8988T (cell line): ENCODE data around the gene STX12.
"Not testable (repeated sequence)": the region's sequence is repeated elsewhere in the genome, so short reads cannot be mapped to it uniquely, and the experiment has no call there.

Experiments used
- DNase-seq: peaks from one replicate; pipeline ENCODE4 v3.0.0; 2011

The STX12 gene

DNA sequence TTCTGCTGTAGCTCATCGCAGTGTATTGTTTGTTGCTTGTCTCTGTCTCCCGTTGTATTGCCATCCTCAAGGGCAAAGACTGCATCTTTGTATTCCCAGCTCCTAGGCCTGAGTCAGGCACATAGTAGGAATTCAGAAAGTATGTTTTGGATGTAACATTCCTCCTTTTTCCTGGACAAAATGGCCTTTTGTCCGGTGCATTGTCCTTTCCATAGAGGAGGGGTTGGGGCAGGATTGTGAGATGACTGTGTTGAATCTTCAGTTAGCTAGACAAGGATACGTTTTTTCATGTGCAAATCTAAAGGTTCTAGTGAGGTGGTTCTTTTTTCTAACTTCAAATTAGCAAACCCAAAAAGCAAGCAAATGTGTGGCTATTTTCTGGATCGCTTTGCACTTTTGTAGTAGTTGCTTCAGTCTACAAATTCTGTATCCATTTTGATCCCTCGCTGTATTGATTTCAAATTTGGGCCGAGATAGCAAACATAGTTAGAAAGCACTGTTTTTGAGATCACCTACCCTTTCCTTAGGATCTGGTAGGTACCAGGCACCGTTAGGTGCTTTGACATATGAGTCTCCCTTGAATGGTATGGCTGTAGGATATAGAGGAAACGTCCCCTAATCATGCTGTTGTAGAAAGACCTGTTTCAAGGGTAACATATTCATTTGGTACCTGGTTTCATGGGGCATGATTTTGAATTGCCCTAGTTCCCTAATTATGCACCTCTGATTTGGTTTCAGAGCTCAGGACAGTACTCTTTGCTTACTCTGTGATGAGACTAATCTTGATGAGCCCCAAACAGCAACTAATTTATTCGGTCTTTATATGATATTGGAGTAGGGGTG, 58.8 kb downstream of the STX12 start:
- DNase-seq = no peak

- no peak for DNase-seq
Measured at GRCh38 chr1:27832762-27833161, 59.7 kb downstream of the STX12 start.

DNA sequence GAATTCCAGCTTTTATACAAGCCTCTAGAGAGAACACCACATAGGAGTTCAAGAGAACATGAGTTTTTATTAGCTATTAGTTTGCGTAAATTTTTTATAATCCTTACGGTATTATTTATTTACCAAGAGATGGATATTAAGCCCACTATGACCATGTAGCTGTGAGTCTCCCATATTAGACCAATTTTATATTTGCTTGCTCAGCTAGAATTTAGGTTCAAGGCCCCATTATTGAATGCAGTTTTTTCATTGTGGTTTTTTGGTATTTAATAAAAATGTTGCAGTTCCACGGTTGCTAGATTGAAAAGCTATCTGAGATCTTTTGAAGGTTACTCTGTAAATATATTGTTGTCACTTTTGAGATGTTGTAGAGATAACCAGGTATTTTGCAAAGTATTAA, 60.5 kb downstream of the STX12 start:
- no peak for DNase-seq

DNA sequence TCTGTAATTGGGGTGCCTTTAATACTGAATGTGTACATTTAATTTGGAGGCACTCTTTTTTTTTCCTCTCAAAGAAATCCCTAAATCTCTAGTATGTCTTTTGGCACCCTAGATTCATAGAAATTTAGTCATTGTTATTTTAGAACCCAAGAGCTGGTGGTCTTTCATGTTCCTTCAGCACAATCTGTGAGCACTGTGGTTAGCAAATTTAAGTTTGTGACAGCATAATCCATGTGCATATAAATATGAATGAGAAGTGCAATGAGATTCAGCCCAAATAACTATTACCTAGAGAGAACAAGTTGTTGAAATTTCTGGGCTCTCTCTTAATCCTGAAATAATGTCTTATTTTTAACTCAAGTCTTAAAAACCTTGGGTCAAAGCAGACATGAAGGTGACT, 62.0 kb downstream of the STX12 start:
- no peak for DNase-seq

- DNase-seq = no peak
Measured at GRCh38 chr1:27835501-27835900, 62.5 kb downstream of the STX12 start.

DNA sequence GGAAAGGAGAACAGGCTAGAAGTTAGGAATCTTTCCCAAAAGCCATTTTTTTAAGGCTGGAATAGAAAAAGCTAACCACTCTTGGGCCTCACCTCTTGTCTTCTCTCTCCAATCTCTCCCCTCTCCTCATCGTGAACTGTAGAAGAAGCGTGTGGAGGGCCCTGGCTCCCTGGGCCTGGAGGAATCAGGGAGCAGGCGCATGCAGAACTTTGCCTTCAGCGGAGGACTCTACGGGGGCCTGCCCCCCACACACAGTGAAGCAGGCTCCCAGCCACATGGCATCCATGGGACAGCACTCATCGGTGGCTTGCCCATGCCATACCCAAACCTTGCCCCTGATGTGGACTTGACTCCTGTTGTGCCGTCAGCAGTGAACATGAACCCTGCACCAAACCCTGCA, 76.9 kb downstream of the STX12 start:
- no peak for DNase-seq

- no peak for DNase-seq
Measured at GRCh38 chr1:27855085-27855484, 82.1 kb downstream of the STX12 start.

DNA sequence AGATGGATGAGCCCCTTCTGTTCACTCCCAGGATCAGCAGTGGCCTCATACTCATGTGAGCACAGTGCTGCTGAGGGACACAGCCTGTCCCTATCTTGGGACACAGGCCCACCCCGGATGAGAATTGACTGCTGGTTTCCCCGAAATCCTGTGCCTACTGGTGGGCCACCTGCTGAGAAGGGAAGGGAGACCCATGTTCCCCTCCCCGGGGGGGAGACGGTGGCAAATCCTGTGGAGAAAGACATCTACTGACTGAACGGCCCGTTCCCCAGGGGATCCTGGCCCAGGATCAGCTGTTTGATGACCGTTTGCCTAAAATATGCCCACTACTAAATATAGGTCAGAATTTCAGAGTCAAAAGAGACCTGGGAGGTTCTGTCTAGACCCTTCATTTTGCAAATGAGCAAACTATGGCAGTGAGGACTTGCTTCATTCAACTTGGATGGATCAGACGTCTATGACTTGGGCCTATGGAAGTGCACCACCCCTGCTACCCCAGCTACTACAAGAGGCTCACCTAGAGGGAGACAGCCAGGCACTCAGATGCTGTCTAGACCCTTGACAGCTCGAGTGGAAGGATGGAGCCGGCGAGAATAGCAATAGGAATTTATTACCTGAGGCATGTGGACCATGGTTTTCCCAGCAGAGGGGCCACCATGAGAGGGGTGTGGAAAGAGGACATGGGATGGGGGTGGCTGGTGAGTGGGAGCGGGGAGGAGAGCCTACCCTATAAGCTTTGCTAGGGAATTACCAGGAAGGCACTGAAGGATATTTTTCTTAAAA, 83.7 kb downstream of the STX12 start:
- no peak for DNase-seq

DNA sequence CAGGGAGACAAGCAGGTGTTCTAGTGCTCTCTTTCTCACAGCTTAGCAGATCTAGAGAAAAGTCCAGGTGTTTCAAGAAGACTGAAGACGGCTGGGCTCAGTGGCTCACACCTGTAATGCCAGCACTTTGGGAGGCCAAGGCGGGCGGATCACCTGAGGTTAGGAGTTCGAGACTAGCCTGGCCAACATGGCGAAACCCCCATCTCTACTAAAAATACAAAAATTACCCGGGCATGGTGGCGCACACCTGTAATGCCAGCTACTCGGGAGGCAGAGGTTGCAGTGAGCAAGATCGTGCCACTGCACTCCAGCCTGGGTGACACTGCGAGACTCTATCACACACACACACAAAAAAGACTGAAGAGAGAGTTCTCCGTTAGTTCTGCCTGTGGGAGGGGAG, 84.5 kb downstream of the STX12 start:
- not testable (repeated sequence) for DNase-seq

- DNase-seq = peak; percentile 68
Measured at GRCh38 chr1:27858072-27858948, 85.3 kb downstream of the STX12 start.

- DNase-seq = no peak
Measured at GRCh38 chr1:27858949-27859576, 86.0 kb downstream of the STX12 start.

- DNase-seq = no peak
Measured at GRCh38 chr1:27861436-27861835, 88.4 kb downstream of the STX12 start.

- no peak for DNase-seq
Measured at GRCh38 chr1:27862004-27862403, 89.0 kb downstream of the STX12 start.

DNA sequence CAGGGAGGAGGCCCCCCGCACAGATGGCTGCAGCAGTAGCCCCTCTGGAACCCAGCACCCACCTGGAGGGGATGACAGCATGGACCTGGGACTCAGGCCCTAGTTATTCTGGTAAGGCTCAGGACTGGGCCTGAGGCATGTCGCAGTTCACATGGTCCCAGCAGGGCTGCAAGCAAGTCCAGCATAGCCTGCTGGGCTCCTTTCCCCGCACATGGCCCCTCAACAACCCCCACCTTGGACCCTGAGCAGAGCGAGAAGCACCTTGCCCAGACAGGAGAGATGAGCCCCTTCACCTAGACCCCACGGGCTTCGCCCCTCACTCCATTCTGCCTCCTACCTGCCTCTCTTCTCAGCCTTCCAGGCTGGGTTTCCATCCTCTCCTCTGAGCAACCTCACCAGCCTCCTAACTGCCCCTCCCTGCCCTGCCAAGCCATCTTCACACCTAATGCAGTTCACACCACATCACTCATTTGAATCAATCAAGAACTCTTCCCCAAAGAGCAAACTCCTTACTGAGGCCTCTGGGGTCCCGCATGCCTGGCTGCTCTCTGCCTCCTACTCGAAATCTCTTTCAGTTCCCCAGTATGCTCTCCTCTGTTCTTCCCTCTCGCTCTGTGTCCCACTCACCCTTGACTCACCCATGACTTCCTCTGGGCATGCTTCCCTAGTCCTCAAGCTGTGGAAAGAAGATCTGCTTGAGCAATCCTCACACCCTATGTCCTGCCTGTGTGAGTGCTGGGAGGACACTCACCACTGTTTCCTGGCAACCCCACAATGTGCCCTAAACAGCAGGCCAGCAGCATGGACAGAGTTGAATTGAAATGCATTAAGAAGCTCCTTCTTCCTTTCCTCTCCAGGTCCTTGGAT, 89.9 kb downstream of the STX12 start:
- no peak for DNase-seq

GRCh38 chr1:27863538-27863915, 90.5 kb downstream of the STX12 start:
- DNase-seq = no peak

GRCh38 chr1:27864264-27864895, 91.4 kb downstream of the STX12 start:
- no peak for DNase-seq

- no peak for DNase-seq
Measured at GRCh38 chr1:27865821-27866220, 92.8 kb downstream of the STX12 start.

DNA sequence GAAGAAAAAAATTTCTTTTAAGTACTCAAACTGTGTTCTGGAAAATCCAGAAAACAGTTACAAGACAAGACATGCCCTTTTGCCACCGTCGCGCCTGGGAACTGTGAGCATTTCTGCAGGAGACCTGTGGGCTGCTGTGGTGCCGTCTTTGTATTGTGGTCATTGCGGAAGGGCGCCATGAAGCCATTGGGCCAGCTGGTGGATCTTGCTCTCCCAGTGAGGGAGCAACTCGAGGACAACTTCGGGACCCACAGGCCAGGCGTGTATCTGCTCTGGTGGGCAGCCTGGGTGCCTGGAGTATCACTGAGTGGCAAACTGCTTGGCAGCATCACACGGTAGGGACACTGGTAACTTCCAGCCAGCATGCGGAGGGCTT, 95.5 kb downstream of the STX12 start:
- DNase-seq = no peak

GRCh38 chr1:27868932-27869718, 96.1 kb downstream of the STX12 start:
- DNase-seq = no peak

GRCh38 chr1:27869719-27870085, 96.7 kb downstream of the STX12 start:
- DNase-seq = no peak

GRCh38 chr1:27871076-27871475, 98.1 kb downstream of the STX12 start:
- not testable (repeated sequence) for DNase-seq
